Measurements from ENCODE around the gene ALKBH3. TPM values are rescaled to one million over a fixed set of nuclear protein-coding genes. Genes with fewer than 3 reads are reported as not detected.

Gene ALKBH3
- polyA plus RNA-seq, 10 donors = 19.0 to 24.7 (median 21.8) TPM

DNA sequence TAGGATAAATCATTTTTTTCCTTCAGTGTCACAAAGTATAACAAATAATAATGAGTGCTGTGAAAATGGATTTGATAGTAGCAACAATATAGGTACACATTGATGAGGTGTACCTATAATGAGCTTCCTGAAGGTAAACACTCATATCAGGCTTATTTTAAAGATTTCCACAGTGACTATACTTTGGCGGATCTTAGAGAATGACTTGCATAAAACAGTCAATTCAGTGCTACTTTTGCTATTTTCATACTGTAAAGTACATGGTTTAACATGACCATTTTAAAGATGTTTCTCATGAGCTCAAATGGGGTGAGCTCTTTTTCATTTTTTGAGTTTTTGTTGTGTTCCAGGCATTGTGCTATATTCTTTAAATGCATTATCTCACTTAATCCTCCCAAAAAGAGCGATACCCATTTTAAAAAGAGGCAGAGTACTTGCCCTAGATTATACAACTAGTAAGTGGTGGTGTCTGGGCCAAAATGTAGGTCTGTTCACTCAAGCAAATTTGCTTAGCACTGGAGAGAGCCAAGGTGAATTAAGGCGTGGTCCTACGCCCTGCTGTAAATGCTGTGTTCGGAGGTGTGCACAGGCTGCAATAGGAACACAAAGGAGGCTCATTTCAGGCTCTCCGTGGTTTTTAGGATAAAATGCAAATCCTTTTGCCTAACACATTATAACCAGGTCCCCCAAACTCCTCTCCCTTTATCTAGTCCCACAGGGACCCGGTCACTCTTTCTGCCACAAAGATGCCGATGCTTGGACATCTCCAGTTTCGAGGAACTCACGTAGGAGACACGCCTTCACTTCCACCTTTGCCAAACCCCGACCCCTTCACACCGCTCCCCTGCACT lies 617 bp upstream of the ALKBH3 start:
- DNase-seq = no peak

DNA sequence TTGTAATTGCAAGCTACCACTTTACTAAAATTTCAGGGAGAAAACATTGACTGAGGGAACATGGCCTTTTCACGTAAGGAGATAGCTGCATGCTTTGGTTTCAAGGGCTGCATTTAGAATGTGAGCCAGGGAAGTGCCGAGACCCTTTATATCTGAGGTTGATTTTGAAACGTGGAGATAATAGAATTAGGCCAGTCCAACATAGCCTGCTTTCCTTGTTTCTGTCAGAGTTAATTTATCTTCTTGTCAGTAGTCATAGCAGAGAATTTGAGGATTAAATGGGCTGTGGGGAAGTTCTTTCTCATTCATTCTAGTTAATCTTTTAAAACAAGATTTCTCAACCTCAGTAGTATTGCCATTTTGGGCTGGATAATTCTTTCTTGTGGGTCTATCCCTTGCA lies 12.2 kb downstream of the ALKBH3 start:
- DNase-seq = no peak

DNA sequence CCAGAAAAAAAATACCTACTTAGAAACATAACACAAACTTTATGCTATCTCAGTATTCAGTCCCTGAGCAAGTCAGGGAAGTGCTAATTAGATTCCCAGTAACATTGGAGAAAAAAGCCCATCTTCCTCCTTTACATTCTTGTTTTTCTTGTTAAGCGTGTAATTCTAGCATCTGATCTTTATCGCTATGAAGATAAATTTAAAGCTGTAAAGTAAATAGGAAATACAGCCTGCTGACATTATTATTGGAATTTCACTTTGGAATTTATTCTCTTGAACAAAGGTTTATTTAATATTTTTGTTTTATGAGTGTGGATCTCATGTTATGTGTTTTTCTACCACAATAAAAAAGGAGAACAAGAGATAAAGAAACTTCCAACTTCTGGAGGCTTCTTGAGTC lies 13.9 kb downstream of the ALKBH3 start:
- DNase-seq = no peak

GRCh38 chr11:43895601-43896000 lies 15.0 kb downstream of the ALKBH3 start:
- no peak for DNase-seq

DNA sequence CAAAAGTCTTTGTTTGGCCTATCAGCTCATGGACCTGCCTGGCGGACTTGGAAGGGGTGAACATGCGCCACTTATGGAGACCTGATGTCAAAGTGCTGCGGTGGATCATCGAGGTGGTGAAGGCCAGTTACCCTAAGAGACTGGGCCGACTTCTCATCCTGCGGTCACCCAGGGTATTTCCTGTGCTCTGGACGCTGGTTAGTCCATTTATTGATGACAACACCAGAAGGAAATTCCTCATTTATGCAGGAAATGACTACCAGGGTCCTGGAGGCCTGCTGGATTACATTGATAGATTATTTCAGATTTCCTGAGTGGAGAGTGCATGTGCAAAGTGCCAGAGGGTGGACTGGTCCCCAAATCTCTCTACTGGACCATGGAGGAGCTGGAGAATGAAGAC lies 17.9 kb downstream of the ALKBH3 start:
- no peak for DNase-seq

GRCh38 chr11:43899094-43899493 lies 18.5 kb downstream of the ALKBH3 start:
- no peak for DNase-seq

DNA sequence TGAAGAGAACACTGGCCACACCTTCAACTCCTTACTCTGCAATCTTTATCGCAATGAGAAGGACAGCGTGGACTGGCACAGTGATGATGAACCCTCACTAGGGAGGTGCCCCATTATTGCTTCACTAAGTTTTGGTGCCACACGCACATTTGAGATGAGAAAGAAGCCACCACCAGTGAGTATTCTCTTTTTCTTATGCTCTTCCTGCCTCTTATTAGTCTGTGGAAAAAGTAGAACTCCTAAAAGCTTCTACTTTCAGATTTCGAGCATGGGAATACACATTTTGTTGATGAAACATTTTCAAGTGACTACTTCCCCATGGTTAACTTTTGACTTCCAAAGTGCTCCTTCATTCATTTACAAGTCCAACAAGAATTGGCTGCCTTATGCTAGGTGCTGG lies 20.9 kb downstream of the ALKBH3 start:
- DNase-seq = no peak

DNA sequence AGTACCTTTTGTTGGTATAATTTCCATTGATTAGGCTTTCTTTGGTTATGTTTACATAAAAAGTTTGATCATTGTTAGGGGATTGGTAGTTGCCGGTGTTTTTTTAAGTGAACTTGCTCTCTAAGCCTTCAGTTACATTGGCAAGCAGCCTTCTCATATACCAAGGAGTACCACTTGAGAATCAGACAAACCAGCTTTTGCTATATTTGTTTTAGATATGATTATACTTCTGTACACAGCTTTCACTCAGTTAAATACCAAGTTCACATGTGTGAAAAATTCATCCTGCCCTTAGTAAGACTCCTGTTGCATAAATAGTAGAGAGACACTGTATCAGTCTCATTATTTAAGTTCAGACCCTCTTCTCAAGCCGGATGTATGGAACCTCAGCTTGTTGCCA lies 22.4 kb downstream of the ALKBH3 start:
- DNase-seq = no peak

DNA sequence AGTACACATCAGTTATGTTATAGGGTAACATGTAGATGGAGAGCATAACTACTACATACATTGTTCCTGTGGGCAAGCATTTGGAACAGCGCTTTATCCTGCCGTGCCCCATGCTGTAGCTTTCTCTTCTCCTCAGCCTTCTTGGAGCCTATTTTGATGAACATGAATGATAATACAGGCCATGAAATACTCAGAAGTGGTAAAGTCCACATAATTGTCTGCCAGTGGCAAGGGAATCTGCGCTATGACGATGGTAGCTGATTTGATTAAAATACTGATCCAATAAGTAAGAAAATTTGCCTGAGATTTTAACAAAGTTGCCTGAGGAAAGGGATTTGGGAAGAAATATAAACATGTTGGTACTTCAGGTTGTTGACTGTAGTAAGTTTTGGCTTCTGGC lies 23.3 kb downstream of the ALKBH3 start:
- DNase-seq = no peak

DNA sequence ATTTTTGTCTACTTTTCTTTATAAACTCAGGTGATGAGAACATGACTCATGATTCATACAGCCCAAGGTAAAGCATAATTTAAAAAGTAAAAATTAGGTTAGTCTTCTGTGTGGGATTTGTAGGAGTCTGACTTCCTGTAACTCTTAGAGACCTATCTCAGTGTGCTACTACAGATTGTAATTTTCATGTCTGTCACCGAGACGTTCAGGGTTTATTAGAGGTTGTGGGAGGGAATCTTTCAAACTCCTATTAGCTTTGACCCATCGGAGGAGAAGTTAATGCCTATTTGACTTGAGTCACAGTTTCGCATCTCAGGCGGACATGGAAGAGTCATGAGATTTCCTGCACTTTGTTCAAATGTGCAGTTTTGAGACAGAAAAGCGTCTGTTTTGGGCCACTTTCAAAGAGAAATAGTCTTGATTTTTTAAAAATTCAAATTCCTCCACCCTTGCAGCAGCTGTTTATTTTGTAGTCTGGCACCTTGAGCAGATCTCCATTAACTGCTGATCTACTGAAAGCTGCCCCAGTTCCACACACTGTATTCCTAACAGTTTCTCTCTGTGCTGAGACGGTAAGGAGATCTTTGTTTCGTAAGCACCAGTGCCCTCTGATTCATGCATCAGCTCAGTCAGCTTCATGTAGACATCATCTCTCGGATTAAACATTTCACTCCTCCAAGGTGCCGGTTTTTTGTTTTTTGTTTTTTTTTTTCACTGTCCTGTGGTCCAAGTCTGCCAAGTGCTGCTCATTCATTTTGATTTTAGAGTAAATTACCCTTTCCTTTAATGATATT lies 24.3 kb downstream of the ALKBH3 start:
- DNase-seq = peak in 1 of 3 donors; percentile 37

DNA sequence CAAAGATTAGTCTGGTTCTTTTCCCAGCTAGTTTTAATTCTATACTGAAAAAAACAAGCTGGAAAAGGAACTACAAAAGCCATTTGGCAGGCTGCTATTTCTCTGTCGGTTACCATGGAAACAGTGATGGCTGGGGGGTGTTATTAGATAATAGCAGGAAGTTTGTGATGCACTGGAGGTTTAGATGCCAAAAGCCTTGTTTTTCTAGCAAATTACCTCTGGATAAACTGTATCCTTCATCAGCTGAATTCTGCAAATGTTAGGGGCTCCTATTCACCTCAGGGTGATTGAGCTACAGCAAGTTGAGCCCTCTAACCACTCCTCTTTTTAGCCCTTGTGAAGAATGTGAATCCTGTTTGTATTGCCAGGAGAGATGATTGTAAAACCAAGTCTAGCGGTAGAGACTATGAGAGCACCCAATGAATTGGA lies 25.2 kb downstream of the ALKBH3 start:
- peak; percentile 47 to 90 (median 79) for DNase-seq

- no peak for DNase-seq
Observed at GRCh38 chr11:43907028-43907975, 26.7 kb downstream of the ALKBH3 start.

DNA sequence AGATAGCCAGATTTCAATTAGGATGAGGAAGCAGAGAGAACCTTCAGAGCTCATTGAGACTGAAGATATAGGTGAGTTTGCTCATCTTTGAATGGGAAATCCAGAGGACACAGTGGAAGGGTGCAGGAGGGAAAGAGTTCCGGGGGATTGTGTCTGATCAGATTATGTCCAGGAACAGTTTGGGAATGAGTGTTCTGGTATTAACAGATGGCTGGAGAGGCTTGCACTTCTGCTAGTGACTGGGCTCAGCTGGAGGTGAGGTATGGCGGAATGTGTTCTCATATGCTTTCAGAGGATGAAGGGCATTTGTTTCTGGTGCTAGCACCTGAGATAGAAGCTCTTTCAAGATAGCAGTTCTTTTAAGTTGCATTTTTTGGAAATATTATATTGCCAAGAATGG lies 27.6 kb downstream of the ALKBH3 start:
- no peak for DNase-seq

DNA sequence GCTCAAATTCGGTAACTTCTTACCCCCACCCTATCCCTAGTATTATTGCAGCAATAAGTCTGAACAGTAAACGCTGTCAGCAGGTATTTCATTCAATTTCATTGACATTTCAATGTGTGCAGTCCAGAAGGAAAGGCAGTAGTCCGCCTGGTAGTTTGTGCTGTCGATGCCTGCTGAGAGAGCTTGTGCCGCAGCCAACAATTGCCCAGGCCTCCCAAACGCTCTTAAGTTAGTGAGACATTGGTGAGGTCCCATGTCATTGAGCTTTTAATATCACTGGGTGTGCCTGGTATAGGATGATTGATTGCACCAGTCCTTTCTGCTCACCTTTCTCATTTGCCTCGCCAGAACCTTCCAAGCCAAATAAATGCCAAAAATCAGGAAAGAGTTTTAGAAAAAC lies 28.1 kb downstream of the ALKBH3 start:
- no peak for DNase-seq

- no peak for DNase-seq
Observed at GRCh38 chr11:43913829-43914380, 33.3 kb downstream of the ALKBH3 start.

- DNase-seq = no peak
Observed at GRCh38 chr11:43914466-43914865, 33.8 kb downstream of the ALKBH3 start.

- no peak for DNase-seq
Observed at GRCh38 chr11:43916621-43917020, 36.0 kb downstream of the ALKBH3 start.

GRCh38 chr11:43917851-43918250 lies 37.2 kb downstream of the ALKBH3 start:
- no peak for DNase-seq

DNA sequence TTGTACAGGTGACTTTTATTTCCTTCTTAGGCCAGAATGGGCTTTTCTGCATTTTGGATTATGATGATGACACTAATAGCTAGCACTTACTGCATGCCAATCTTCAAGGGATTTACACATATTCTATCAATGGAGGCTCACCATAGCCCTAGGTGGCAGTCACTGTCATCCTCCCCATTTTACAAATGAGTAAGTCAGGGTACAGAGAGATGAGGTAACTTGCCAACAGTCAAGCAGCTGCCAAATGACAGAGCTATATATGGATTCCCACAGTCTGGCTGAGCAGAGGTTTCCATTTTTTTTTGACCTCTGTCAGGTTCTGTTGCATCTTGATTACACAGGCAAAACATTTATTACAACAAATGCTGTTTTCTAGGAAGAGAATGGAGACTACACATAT lies 38.0 kb downstream of the ALKBH3 start:
- DNase-seq = no peak

DNA sequence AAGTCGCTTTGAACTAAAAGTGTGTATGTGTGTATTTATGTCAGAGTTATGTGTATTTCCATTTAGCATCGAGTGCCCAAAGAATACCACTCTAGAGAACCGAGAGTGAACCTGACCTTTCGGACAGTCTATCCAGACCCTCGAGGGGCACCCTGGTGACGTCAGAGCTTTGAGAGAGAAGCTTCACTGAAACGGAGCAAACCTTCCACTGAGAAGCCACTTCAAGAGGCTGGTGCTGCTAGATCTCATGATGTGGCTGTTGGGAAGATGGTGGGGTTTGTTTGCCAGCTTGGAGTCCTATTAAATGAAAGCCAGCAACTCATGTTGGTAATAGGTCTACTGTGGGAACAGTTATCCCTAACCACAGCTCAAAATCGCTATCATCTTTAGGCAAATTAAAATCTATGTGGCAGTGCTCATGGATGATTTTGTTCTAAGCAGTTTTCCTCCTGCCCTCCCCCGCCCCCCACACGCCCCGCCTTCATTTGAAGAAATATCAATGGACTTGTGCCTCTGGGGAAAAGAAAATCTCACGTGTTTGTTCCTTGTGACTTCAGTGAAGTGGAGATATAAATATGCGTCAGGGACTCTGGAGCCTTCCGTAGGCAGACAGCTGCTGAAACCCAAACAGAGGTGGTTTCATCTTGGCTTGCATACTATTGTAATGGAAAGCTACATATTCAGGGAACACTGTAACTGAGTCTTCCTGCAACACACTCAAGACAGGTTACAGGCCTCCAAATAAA lies 39.4 kb downstream of the ALKBH3 start:
- DNase-seq = no peak

Data from muscle of back (tissue), 11 donors.